ENCODE data around the gene NLRP2B.

DNA sequence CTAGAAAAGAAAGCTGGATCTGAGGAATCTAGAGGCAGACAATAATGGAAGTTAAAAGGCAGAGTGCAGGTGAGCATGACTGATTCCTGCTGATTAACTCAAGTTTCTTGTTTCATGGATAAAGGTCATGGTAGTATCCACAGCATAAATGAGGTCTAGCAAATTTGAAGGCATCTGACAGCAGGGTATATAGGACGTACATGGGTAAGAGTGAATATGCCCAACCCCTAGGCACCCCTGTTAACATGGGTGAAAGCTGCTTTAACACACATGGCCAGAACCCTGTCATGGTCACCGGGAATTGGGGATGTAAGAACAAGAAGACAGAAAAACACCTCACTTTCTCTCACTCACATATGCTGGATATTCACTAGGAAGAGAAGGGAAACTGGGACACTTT lies 25.0 kb downstream of the NLRP2B start:
- TF ChIP-seq, protein P1, sequence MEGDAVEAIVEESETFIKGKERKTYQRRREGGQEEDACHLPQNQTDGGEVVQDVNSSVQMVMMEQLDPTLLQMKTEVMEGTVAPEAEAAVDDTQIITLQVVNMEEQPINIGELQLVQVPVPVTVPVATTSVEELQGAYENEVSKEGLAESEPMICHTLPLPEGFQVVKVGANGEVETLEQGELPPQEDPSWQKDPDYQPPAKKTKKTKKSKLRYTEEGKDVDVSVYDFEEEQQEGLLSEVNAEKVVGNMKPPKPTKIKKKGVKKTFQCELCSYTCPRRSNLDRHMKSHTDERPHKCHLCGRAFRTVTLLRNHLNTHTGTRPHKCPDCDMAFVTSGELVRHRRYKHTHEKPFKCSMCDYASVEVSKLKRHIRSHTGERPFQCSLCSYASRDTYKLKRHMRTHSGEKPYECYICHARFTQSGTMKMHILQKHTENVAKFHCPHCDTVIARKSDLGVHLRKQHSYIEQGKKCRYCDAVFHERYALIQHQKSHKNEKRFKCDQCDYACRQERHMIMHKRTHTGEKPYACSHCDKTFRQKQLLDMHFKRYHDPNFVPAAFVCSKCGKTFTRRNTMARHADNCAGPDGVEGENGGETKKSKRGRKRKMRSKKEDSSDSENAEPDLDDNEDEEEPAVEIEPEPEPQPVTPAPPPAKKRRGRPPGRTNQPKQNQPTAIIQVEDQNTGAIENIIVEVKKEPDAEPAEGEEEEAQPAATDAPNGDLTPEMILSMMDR (IDR thresholded peaks at IDR 0.05): no peak
- TF ChIP-seq POLR2A (IDR thresholded peaks at IDR 0.05): no peak

All from body of pancreas (tissue), 4 donors.